Stomach (tissue), 9 donors: ENCODE measurements around the gene SPEG. TPM values are rescaled to one million over a fixed set of nuclear protein-coding genes. Genes with fewer than 3 reads are reported as not detected.

ENCODE experiments used
- DNase-seq, 2 donors: peaks; one replicate each; pipeline versions ENCODE4 v3.0.0 to v3.0.0-alpha.2; 2013 to 2019
- H3K27ac ChIP-seq, 5 donors: fragments of 200-600 bp in 4 of 5; sonication (generic) in 4 of 5; one replicate each; pipeline ENCODE4 v1.5.1; 2013 to 2019; ENCODE audit warnings: mild to moderate bottlenecking in 1 of 5, moderate library complexity in 1 of 5
- H3K27me3 ChIP-seq, 3 donors: fragments of 200-600 bp; sonication (generic); one replicate each; pipeline ENCODE4 v1.5.1; 2017 to 2019; ENCODE audit warnings: mixed run types in 1 of 3
- H3K36me3 ChIP-seq, 4 donors: fragments of 200-600 bp; sonication (generic); 1 replicate in 3 of 4; 2 replicates in 1 of 4; pipeline ENCODE4 v1.5.1; 2016 to 2019
- H3K4me1 ChIP-seq, 4 donors: fragments of 200-600 bp; sonication (generic); one replicate each; pipeline ENCODE4 v1.5.1; 2016 to 2019
- H3K4me3 ChIP-seq, 4 donors: fragments of 200-600 bp; sonication (generic) in 3 of 4; one replicate each; pipeline ENCODE4 v1.5.1; 2016 to 2019; ENCODE audit warnings: mild to moderate bottlenecking in 1 of 4
- H3K9me3 ChIP-seq, 4 donors: fragments of 200-600 bp; sonication (generic); one replicate each; pipeline ENCODE4 v1.5.1; 2016 to 2019
- EP300 ChIP-seq: sonication (generic); formaldehyde crosslinking; IDR thresholded peaks from one replicate; pipeline ENCODE4 v1.6.1; 2017; ENCODE audit warnings: antibody characterized with exemption
- POLR2A ChIP-seq, 4 donors: fragments of 450-650 bp; IDR thresholded peaks; one replicate each; pipeline ENCODE4 v1.6.1; 2016; ENCODE audit warnings: antibody characterized with exemption in 4 of 4, control low read depth in 2 of 4, mild to moderate bottlenecking in 1 of 4, moderate library complexity in 1 of 4
- POLR2AphosphoS5 ChIP-seq, 3 donors: sonication (generic); formaldehyde crosslinking; IDR thresholded peaks; one replicate each; pipeline ENCODE4 v1.6.1; 2016; ENCODE audit warnings: antibody characterized with exemption in 3 of 3
- WGBS, 5 donors: extraction: QIAGEN DNeasy Blood & Tissue Kit in 3 of 5; methylation state at CpG; one replicate each; pipeline versions ENCODE4 v1.1.5 to v1.1.7; 2013 to 2018; 5-methylcytosine and 5-hydroxymethylcytosine counted together
- intact Hi-C: fragments of 100-400 bp; cut with DNase I; formaldehyde crosslinking; loops from one replicate; pipeline ENCODE4 v1.15.1; 2023; ENCODE audit warnings: low total_unique reads
- polyA plus RNA-seq, 3 donors: library from polyadenylated mRNA; stranded (reverse); fragments of 200-250 nt; gene quantifications; one replicate each; pipeline ENCODE4 v1.2.3, GENCODE V29; 2013
- total RNA-seq, 5 donors: library from RNA; depleted of rRNA; stranded (reverse); fragments of >200 nt; gene quantifications; one replicate each; pipeline versions ENCODE4 v1.1.0 to v1.2.3, GENCODE V29; 2014 to 2016
- TF ChIP-seq, protein P1 (sequence below), 7 experiments: fragments of 450-650 bp in 4 of 7; fragments of 200-600 bp in 3 of 7; sonication (generic) in 3 of 7; IDR thresholded peaks; one replicate each; pipeline ENCODE4 v1.5.1; 2016 to 2019; ENCODE audit warnings: antibody characterized with exemption in 7 of 7, control low read depth in 2 of 7, mild to moderate bottlenecking in 1 of 7
- donor health status: healthy with polysubstance abuse.
- donor health status: Bipolar disorder and iron deficiency.
- donor health status: healthy.

The SPEG gene
- total and polyA plus RNA-seq, 8 donors, result 7.4 to 106 (median 27.2) TPM

DNA sequence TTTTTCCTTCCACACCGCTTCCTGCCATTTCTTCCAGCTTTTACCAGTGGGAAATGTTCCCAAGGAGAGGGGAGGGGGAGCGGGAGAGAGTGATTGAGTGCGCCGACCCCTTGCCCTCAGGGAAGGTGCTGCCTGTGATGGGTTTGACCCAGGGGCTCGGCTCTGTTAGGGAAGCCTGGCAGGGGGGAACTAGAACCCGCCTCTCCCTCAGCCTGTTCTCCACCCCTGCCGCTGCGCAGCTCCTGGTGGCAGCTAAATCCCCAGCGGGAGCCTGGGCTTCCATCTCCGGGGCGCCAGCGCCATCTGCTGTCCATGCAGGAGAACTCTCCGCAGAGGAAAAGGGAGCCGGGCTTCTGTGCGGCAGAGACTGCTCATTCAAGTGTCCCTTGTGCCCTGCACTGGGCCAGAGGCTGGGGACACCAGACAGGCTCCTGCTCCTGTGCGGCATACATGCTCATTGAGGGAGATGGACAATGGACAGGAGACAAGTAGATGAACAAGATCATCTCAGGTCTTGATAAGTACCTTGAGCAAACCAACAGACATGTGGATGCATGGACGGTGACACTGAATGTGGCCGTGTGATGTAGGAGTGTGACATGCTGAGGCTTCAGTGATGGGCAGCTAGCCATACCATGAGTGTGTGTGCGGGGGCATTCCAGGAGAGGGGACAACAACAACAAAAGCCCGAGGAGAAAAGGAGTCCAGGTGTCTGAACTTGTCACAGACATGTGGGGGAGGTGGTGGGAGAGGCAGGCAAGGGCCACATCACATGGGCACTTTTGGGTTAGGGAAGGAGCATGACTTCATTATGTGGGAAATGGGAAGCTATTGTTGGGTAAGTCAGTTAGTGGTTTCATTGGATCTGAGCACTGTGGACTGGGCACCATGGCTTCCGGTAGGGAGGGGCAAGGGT is 95.7 kb downstream of the SPEG start:
- peak; percentile 85 to 95 for DNase-seq
- Histone ChIP-seq H3K36me3 (no peaks in the 10 kb centered on the region), H3K27me3 (peaks cover 0 to 77% (median 44%) of the 10 kb centered on the region in 3 donors), H3K9me3 (no peaks in the 10 kb centered on the region), H3K4me1 (peaks cover 0 to 19% (median 11%) of the 10 kb centered on the region in 4 donors), H3K27ac (no peak overlapping the region), H3K4me3 (peak overlapping the region in 1 of 4 donors; percentile 14)
- TF ChIP-seq, protein P1, sequence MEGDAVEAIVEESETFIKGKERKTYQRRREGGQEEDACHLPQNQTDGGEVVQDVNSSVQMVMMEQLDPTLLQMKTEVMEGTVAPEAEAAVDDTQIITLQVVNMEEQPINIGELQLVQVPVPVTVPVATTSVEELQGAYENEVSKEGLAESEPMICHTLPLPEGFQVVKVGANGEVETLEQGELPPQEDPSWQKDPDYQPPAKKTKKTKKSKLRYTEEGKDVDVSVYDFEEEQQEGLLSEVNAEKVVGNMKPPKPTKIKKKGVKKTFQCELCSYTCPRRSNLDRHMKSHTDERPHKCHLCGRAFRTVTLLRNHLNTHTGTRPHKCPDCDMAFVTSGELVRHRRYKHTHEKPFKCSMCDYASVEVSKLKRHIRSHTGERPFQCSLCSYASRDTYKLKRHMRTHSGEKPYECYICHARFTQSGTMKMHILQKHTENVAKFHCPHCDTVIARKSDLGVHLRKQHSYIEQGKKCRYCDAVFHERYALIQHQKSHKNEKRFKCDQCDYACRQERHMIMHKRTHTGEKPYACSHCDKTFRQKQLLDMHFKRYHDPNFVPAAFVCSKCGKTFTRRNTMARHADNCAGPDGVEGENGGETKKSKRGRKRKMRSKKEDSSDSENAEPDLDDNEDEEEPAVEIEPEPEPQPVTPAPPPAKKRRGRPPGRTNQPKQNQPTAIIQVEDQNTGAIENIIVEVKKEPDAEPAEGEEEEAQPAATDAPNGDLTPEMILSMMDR (IDR thresholded peaks at IDR 0.05), result peak in 6 of 7 experiments; percentile 62 to 98 (median 94)
- TF ChIP-seq EP300 (no peak), POLR2AphosphoS5 (IDR thresholded peaks at IDR 0.05) (peak in 1 of 3 donors; percentile 58), POLR2A (IDR thresholded peaks at IDR 0.05) (no peak)
- 12 to 18% (median 14%) methylated on average over 18 to 21 of the region's 21 CpGs for WGBS, 5 donors
- intact Hi-C loops, result loop anchor here (5.0 to 10.0 kb wide), 2 partner anchors 38 to 126 kb away; no protein-coding TSS in a partner anchor

DNA sequence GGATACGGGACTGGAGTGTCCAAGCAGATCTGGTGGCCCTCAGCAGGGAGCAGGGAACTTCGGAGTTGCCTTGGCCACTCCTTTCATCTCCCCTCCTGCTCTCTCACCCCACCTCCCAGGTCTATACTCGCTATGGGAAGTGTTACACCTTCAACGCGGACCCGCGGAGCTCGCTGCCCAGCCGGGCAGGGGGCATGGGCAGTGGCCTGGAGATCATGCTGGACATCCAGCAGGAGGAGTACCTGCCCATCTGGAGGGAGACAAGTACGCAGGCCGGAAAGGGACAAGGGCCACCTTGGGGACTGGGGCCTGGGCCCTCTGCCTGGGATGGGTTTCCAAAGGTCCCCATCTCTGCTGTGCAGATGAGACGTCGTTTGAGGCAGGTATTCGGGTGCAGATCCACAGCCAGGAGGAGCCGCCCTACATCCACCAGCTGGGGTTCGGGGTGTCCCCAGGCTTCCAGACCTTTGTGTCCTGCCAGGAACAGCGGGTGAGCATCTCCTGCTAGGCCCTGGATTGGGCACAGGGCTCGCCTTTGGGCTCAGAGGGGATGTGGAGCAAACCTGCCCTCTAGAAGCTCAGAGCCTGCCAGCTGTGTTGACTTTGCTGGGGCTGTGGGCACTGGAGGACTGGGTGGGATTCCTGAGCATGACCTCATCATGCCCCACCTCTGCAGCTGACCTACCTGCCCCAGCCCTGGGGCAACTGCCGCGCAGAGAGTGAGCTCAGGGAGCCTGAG is 97.2 kb downstream of the SPEG start:
- no peaks in the 10 kb centered on the region for H3K36me3 ChIP-seq
- DNase-seq, result no peak
- H3K27ac ChIP-seq, result no peak overlapping the region
- H3K27me3 ChIP-seq, result peaks cover 0 to 62% (median 30%) of the 10 kb centered on the region in 3 donors
- H3K9me3 ChIP-seq, result no peaks in the 10 kb centered on the region
- intact Hi-C loops, result loop anchor here (5.0 to 10.0 kb wide), 2 partner anchors 40 to 127 kb away; no protein-coding TSS in a partner anchor
- H3K4me3 ChIP-seq, result no peak overlapping the region
- peaks cover 0 to 18% (median 9%) of the 10 kb centered on the region in 4 donors for H3K4me1 ChIP-seq
- 64 to 72% (median 69%) methylated on average over 14 to 20 of the region's 20 CpGs for WGBS, 5 donors
- TF ChIP-seq EP300 (no peak), POLR2A (IDR thresholded peaks at IDR 0.05) (no peak), POLR2AphosphoS5 (IDR thresholded peaks at IDR 0.05) (no peak)
- TF ChIP-seq, protein P1 (IDR thresholded peaks at IDR 0.05), result no peak

DNA sequence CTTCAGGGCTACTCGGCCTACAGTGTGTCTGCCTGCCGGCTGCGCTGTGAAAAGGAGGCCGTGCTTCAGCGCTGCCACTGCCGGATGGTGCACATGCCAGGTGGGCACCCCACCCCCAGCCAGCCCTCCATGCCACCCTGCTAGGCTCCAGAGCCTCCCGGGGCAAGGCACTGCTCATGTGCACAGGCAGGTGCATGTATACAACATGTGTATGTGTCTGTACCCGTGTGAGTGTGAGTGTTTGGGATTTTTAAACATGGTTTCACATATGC is 97.7 kb downstream of the SPEG start:
- WGBS, 5 donors, result 68 to 85% (median 73%) methylated on average over 8 of the region's 8 CpGs
- DNase-seq, result no peak
- TF ChIP-seq EP300 (no peak), POLR2A (IDR thresholded peaks at IDR 0.05) (no peak), POLR2AphosphoS5 (IDR thresholded peaks at IDR 0.05) (no peak)
- TF ChIP-seq, protein P1 (IDR thresholded peaks at IDR 0.05), result no peak
- Histone ChIP-seq H3K27ac (no peak overlapping the region), H3K36me3 (no peaks in the 10 kb centered on the region), H3K9me3 (no peaks in the 10 kb centered on the region), H3K4me3 (no peak overlapping the region), H3K4me1 (peaks cover 0 to 13% (median 8%) of the 10 kb centered on the region in 4 donors), H3K27me3 (peaks cover 0 to 57% (median 25%) of the 10 kb centered on the region in 3 donors)
- intact Hi-C loops, result loop anchor here (5.0 to 10.0 kb wide), 2 partner anchors 40 to 128 kb away; no protein-coding TSS in a partner anchor

DNA sequence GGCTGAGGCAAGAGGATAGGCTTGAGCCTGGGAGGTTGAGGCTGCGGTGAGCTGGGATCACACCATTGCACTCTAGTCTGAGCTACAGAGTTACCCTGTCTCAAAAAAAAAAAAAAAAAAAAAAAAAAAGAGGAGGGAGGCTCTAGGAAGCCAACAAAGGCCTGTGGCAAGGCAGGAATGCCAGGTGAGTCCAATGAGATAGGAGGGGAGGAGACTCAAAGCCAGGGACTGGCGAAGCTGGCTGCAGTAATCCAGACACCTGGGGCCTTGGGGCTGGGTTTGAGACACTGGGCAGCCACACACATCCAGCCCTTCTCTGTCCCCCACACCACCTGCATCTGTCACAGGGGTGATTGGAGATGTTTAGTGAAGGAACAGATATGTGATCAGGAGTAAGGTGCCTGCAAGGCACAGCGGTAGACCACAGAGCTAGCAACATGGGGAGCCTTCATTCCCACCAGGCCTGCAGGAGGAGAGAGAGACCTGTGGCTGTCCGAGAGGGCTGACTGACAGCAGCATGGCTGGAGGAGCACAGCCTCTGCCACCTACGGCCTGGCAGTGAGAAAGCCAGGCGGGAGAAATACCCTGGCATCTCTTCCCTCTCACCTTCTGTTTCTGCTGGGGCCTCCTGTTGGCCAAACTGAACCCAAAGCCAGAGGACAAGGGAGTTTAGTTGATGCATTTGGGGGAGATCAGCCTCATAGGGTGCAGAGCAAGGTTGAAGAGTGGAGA is 99.5 kb downstream of the SPEG start:
- no peak for TF ChIP-seq POLR2AphosphoS5 (IDR thresholded peaks at IDR 0.05)
- TF ChIP-seq EP300, result no peak
- TF ChIP-seq POLR2A (IDR thresholded peaks at IDR 0.05), result no peak
- TF ChIP-seq, protein P1 (IDR thresholded peaks at IDR 0.05), result no peak
- Histone ChIP-seq H3K27me3 (peaks cover 0 to 40% (median 15%) of the 10 kb centered on the region in 3 donors), H3K36me3 (peaks cover 2 to 9% (median 8%) of the 10 kb centered on the region in 4 donors), H3K27ac (no peak overlapping the region), H3K4me1 (peaks cover 0 to 27% (median 20%) of the 10 kb centered on the region in 4 donors), H3K4me3 (no peak overlapping the region), H3K9me3 (no peaks in the 10 kb centered on the region)
- no peak for DNase-seq
- intact Hi-C loops, result loop anchor here (5.0 to 10.0 kb wide), 2 partner anchors 42 to 129 kb away; no protein-coding TSS in a partner anchor
- WGBS, 5 donors, result 61 to 80% (median 63%) methylated on average over 6 of the region's 6 CpGs
